ENCODE results near the gene AUTS2. TPM values are rescaled to one million over a fixed set of nuclear protein-coding genes. Genes with fewer than 3 reads are reported as not detected.

Gene AUTS2
- total and polyA plus RNA-seq, 2 experiments from 2014 or later: 32.0 to 91.0 TPM

- TF ChIP-seq ZNF462 (CRISPR knock-in tag; IDR thresholded peaks at IDR 0.05): no peak
These were observed 455.7 kb downstream of the AUTS2 start (continued) for GRCh38 chr7:70053989-70054388.

DNA sequence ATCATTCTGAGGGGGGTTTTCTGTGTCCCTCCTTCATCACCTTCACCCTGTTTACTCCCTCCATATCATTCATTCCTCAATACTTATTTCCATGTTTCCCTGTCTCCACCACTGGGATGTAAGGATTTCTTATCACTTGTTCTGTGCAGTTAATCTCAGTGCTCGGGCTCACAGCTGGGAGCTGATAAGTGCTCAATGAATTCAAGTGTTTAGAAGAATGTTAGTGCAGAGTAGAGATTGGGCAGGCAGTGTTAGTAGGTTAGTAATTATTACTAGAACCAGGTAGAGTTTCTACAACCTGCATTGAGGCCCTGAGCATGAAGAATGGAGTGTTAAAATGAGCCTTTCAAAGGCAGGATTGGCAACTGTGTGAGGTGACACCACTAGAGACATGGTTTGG lies 458.1 kb downstream of the AUTS2 start:
- Mint-ChIP-seq H3K36me3 (ENCODE audit: low read depth) (no peaks in the 10 kb centered on the region), H3K27ac (no peak overlapping the region), H3K4me3 (no peak overlapping the region), H3K27me3 (ENCODE audit: insufficient read depth, low read depth, poor library complexity) (no peaks in the 10 kb centered on the region), H3K9me3 (no peaks in the 10 kb centered on the region), H3K4me1 (peaks cover 13% of the 10 kb centered on the region)
- Histone ChIP-seq H3K4me3 (no peak overlapping the region), H3K79me2 (replicated peaks; ENCODE audit: insufficient read depth) (no peaks in the 10 kb centered on the region), H3K27me3 (ENCODE audit: insufficient read depth) (no peaks in the 10 kb centered on the region), H4K20me1 (replicated peaks; ENCODE audit: insufficient read depth) (no peaks in the 10 kb centered on the region), H3K4me2 (no peak overlapping the region), H3K9me2 (ENCODE audit: insufficient read depth) (no peaks in the 10 kb centered on the region), H3K4me1 (ENCODE audit: insufficient read depth) (peaks cover 9% of the 10 kb centered on the region; the same call in 1 of the 2 replicates), H2AFZ (no peak overlapping the region), H3K27ac (ENCODE audit: low read depth) (no peak overlapping the region), H3F3A (replicated peaks; ENCODE audit: low read depth) (no peaks in the 10 kb centered on the region), H3K36me3 (ENCODE audit: insufficient read depth) (no peaks in the 10 kb centered on the region)
- DNase-seq (ENCODE audit: low spot score) (no peak), ATAC-seq (no peak)
- TF ChIP-seq ZNF462 (CRISPR knock-in tag; IDR thresholded peaks at IDR 0.05) (no peak), ETS1 (IDR thresholded peaks at IDR 0.05) (no peak), POLR2AphosphoS5 (IDR thresholded peaks at IDR 0.05; ENCODE audit: low read depth) (no peak), STAT1 (IDR thresholded peaks at IDR 0.05; ENCODE audit: unreplicated experiment) (no peak), JUNB (IDR thresholded peaks at IDR 0.05; ENCODE audit: unreplicated experiment) (no peak), NANOG (IDR thresholded peaks at IDR 0.05; ENCODE audit: borderline replicate concordance) (no peak)
- TF ChIP-seq, protein P1, sequence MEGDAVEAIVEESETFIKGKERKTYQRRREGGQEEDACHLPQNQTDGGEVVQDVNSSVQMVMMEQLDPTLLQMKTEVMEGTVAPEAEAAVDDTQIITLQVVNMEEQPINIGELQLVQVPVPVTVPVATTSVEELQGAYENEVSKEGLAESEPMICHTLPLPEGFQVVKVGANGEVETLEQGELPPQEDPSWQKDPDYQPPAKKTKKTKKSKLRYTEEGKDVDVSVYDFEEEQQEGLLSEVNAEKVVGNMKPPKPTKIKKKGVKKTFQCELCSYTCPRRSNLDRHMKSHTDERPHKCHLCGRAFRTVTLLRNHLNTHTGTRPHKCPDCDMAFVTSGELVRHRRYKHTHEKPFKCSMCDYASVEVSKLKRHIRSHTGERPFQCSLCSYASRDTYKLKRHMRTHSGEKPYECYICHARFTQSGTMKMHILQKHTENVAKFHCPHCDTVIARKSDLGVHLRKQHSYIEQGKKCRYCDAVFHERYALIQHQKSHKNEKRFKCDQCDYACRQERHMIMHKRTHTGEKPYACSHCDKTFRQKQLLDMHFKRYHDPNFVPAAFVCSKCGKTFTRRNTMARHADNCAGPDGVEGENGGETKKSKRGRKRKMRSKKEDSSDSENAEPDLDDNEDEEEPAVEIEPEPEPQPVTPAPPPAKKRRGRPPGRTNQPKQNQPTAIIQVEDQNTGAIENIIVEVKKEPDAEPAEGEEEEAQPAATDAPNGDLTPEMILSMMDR (conservative IDR thresholded peaks at IDR 0.05; ENCODE audit: low read depth in 2 of 2): no peak

All from GM23338 (cell line).